H9 (cell line): ENCODE data around the gene SLC24A4. TPM values are rescaled to one million over a fixed set of nuclear protein-coding genes. Genes with fewer than 3 reads are reported as not detected.

Source experiments
- DNase-seq: peaks from one replicate; pipeline ENCODE4 v3.0.0-alpha.2; 2017
- H2AFZ ChIP-seq: one replicate; pipeline ENCODE4 v1.6.1; 2013; ENCODE audit warnings: mild to moderate bottlenecking, low read length, control low read depth, moderate library complexity
- H2AK5ac ChIP-seq: 2 replicates; pipeline ENCODE4 v1.6.1; 2013; ENCODE audit warnings: low read length, control low read depth, mixed read lengths; ENCODE audit not compliant: insufficient read length
- H2BK120ac ChIP-seq: one replicate; pipeline ENCODE4 v1.6.1; 2013; ENCODE audit warnings: low read depth, mild to moderate bottlenecking, low read length, control low read depth, inconsistent platforms; ENCODE audit not compliant: poor library complexity, severe bottlenecking
- H2BK12ac ChIP-seq: 2 replicates; pipeline ENCODE4 v1.6.1; 2013; ENCODE audit warnings: low read length, control low read depth, mixed read lengths, low read depth; ENCODE audit not compliant: insufficient read length
- H2BK15ac ChIP-seq: 2 replicates; pipeline ENCODE4 v1.6.1; 2013; ENCODE audit warnings: low read depth, low read length, control low read depth
- H2BK20ac ChIP-seq: one replicate; pipeline ENCODE4 v1.6.1; 2013; ENCODE audit warnings: low read depth, mild to moderate bottlenecking, low read length, control low read depth, inconsistent platforms; ENCODE audit not compliant: poor library complexity, severe bottlenecking
- H2BK5ac ChIP-seq: 2 replicates; pipeline ENCODE4 v1.6.1; 2013; ENCODE audit warnings: low read length, control low read depth, mixed read lengths; ENCODE audit not compliant: insufficient read length
- H3K14ac ChIP-seq: 2 replicates; pipeline ENCODE4 v1.6.1; 2013; ENCODE audit warnings: low read length, control low read depth; ENCODE audit not compliant: insufficient read depth
- H3K18ac ChIP-seq: 2 replicates; pipeline ENCODE4 v1.6.1; 2013; ENCODE audit warnings: low read depth, mild to moderate bottlenecking, mixed read lengths, low read length, control low read depth; ENCODE audit not compliant: insufficient read length
- H3K23ac ChIP-seq: 2 replicates; pipeline ENCODE4 v1.6.1; 2013; ENCODE audit warnings: low read length, control low read depth, mixed read lengths, low read depth; ENCODE audit not compliant: insufficient read length
- H3K23me2 ChIP-seq: 2 replicates; pipeline ENCODE4 v1.6.1; 2013; ENCODE audit warnings: low read depth, mild to moderate bottlenecking, mixed read lengths, low read length, control low read depth; ENCODE audit not compliant: insufficient read length, poor library complexity, severe bottlenecking
- H3K27ac ChIP-seq: 2 replicates; pipeline ENCODE4 v1.5.1; 2013; ENCODE audit warnings: low read length, control low read depth, mixed read lengths, low read depth; ENCODE audit not compliant: insufficient read length
- H3K27me3 ChIP-seq: 2 replicates; pipeline ENCODE4 v1.6.1; 2013; ENCODE audit warnings: low read length, control low read depth, inconsistent platforms; ENCODE audit not compliant: insufficient read depth
- H3K4ac ChIP-seq: 2 replicates; pipeline ENCODE4 v1.6.1; 2013; ENCODE audit warnings: low read depth, mild to moderate bottlenecking, control low read depth, inconsistent platforms, low read length, moderate library complexity
- H3K4me1 ChIP-seq: 2 replicates; pipeline ENCODE4 v1.6.1; 2013; ENCODE audit warnings: low read length, control low read depth, inconsistent platforms; ENCODE audit not compliant: insufficient read depth
- H3K4me2 ChIP-seq: 2 replicates; pipeline ENCODE4 v1.6.1; 2013; ENCODE audit warnings: low read length, control low read depth, mixed read lengths; ENCODE audit not compliant: insufficient read length, insufficient read depth
- H3K56ac ChIP-seq: 2 replicates; pipeline ENCODE4 v1.6.1; 2013; ENCODE audit warnings: low read depth, mild to moderate bottlenecking, mixed read lengths, low read length, control low read depth; ENCODE audit not compliant: insufficient read length
- H3K79me1 ChIP-seq: 2 replicates; pipeline ENCODE4 v1.6.1; 2013; ENCODE audit warnings: low read depth, mild to moderate bottlenecking, moderate library complexity, low read length, control low read depth, inconsistent platforms; ENCODE audit not compliant: insufficient read depth, poor library complexity, severe bottlenecking
- H3K79me2 ChIP-seq: 2 replicates; pipeline ENCODE4 v1.6.1; 2013; ENCODE audit warnings: low read length, control low read depth, inconsistent platforms; ENCODE audit not compliant: insufficient read depth
- H3K9ac ChIP-seq: 2 replicates; pipeline ENCODE4 v1.6.1; 2013; ENCODE audit warnings: low read length, control low read depth, mixed read lengths; ENCODE audit not compliant: insufficient read length; ENCODE audit errors: extremely low read depth
- H3K9me3 ChIP-seq: one replicate; pipeline ENCODE4 v1.6.1; 2013; ENCODE audit warnings: low read depth, low read length, inconsistent platforms; ENCODE audit not compliant: control insufficient read depth
- H3T11ph ChIP-seq: one replicate; pipeline ENCODE4 v1.6.1; 2013; ENCODE audit warnings: mild to moderate bottlenecking, low read length, control low read depth, inconsistent platforms
- H4K20me1 ChIP-seq: one replicate; pipeline ENCODE4 v1.6.1; 2013; ENCODE audit not compliant: control insufficient read depth, insufficient read length, insufficient read depth
- H4K5ac ChIP-seq: 2 replicates; pipeline ENCODE4 v1.6.1; 2013; ENCODE audit warnings: low read depth, mild to moderate bottlenecking, mixed read lengths, low read length, control low read depth; ENCODE audit not compliant: insufficient read length
- H4K8ac ChIP-seq: replicated peaks from 2 replicates; pipeline ENCODE4 v1.6.1; 2013; ENCODE audit warnings: low read length, control low read depth, mixed read lengths, low read depth; ENCODE audit not compliant: insufficient read length
- H4K91ac ChIP-seq: 2 replicates; pipeline ENCODE4 v1.6.1; 2013; ENCODE audit warnings: low read depth, mild to moderate bottlenecking, moderate library complexity, mixed read lengths, low read length, control low read depth; ENCODE audit not compliant: insufficient read length
- H3K27ac Mint-ChIP-seq, 3 experiments: 2 replicates in 2 of 3; 3 replicates in 1 of 3; pipeline ENCODE4 v1.8.0; 2020 to 2021; ENCODE audit warnings: mixed read lengths in 3 of 3, mild to moderate bottlenecking in 1 of 3, moderate library complexity in 1 of 3
- H3K27me3 Mint-ChIP-seq: 2 replicates; pipeline ENCODE4 v1.8.0; 2021; ENCODE audit warnings: low read depth, mild to moderate bottlenecking, moderate library complexity, mixed read lengths
- H3K36me3 Mint-ChIP-seq, 3 experiments: 2 replicates in 2 of 3; 3 replicates in 1 of 3; pipeline ENCODE4 v1.8.0; 2020 to 2021; ENCODE audit warnings: low read depth in 3 of 3, mixed read lengths in 3 of 3; ENCODE audit not compliant: insufficient read depth in 1 of 3
- H3K4me1 Mint-ChIP-seq, 2 experiments: 2 replicates each; pipeline ENCODE4 v1.8.0; 2020; ENCODE audit warnings: mixed read lengths in 2 of 2
- H3K4me3 Mint-ChIP-seq, 2 experiments: 2 replicates in 1 of 2; 3 replicates in 1 of 2; pipeline ENCODE4 v1.8.0; 2020 to 2021; ENCODE audit warnings: mild to moderate bottlenecking in 2 of 2, mixed read lengths in 2 of 2, moderate library complexity in 1 of 2
- H3K9me3 Mint-ChIP-seq, 2 experiments: 2 replicates in 1 of 2; 3 replicates in 1 of 2; pipeline ENCODE4 v1.8.0; 2020; ENCODE audit warnings: mild to moderate bottlenecking in 2 of 2, mixed read lengths in 2 of 2, moderate library complexity in 1 of 2
- CTCF ChIP-seq: fragments of 200-600 bp; sonication (generic); conservative IDR thresholded peaks from 3 replicates; pipeline ENCODE4 v1.8.0; 2021; ENCODE audit warnings: antibody characterized with exemption, mild to moderate bottlenecking
- WGBS: extraction: QIAGEN DNeasy Blood & Tissue Kit; methylation state at CpG from one replicate; pipeline ENCODE4 v1.1.7; 2013; ENCODE audit warnings: missing lambda C conversion rate, low lambda C conversion rate, mixed read lengths; ENCODE audit not compliant: insufficient read length; ENCODE audit errors: extremely low coverage; 5-methylcytosine and 5-hydroxymethylcytosine counted together
- total RNA-seq: library from RNA; stranded (reverse); gene quantifications from 2 replicates; pipeline ENCODE4 v1.2.1, GENCODE V29; 2021

SLC24A4 gene
- total RNA-seq, 1 experiment from 2014 or later = 0.24 TPM

DNA sequence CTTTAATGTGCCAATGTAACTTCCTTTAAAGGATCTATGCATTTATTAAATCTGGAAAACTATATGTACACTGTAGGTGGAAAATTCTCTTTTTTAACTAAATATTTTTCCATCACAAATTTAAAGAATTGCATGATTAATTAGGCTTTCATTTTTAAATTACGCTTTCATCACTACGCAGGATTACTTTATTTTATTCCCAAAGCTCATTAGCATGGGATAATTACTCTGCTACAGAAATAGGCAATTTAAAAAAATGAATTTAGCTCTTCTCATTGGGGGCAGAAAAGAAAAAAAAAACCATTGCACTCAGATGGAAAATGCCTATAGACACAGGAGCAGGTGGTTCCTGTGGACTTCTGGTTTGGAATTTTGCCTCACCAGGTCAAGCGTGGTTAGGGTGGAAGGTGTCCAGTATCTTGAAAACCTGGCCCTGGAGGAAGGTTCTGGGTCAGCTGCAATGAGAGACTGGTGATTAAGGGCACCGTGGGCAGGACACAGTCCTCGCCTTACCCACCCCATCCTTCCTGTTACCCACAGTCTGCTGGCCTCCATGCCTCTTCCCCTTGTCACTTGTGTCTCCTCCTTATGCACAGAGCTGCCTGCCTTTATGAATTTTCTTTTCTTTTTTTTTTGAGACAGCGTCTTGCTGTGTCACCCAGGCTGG is 173.4 kb downstream of the SLC24A4 start:
- Histone ChIP-seq H3K79me2 (no peaks in the 10 kb centered on the region), H2BK15ac (no peak overlapping the region), H2BK5ac (no peak overlapping the region), H2AK5ac (no peak overlapping the region), H3K9ac (no peak overlapping the region), H3K27ac (no peak overlapping the region), H3K56ac (no peak overlapping the region), H3K23me2 (no peaks in the 10 kb centered on the region), H3T11ph (no peak overlapping the region), H2AFZ (no peak overlapping the region), H3K4me1 (no peaks in the 10 kb centered on the region; the same call in 1 of the 2 replicates), H4K91ac (no peak overlapping the region), H4K20me1 (no peaks in the 10 kb centered on the region), H3K79me1 (no peaks in the 10 kb centered on the region), H2BK12ac (no peak overlapping the region), H3K23ac (no peak overlapping the region), H2BK20ac (no peak overlapping the region), H4K5ac (no peak overlapping the region), H3K27me3 (no peaks in the 10 kb centered on the region), H2BK120ac (no peak overlapping the region), H4K8ac (no peak overlapping the region), H3K4ac (no peak overlapping the region), H3K14ac (no peak overlapping the region), H3K9me3 (no peaks in the 10 kb centered on the region), H3K18ac (no peak overlapping the region), H3K4me2 (no peak overlapping the region)
- peaks cover 9% of the 10 kb centered on the region for H3K27me3 Mint-ChIP-seq
- H3K4me3 Mint-ChIP-seq = no peak overlapping the region
- H3K36me3 Mint-ChIP-seq = no peaks in the 10 kb centered on the region
- 0 out of 5 replicates have a peak, but pooled peaks cover 0 to 2% of the 10 kb centered on the region in 2 experiments for H3K9me3 Mint-ChIP-seq
- H3K27ac Mint-ChIP-seq = no peak overlapping the region
- no peak for DNase-seq
- TF ChIP-seq CTCF = no peak
- no CpG with 5 or more reads among the region's 6 CpGs for WGBS
- H3K4me1 Mint-ChIP-seq = peaks cover 20 to 22% of the 10 kb centered on the region in 2 experiments
